Activated CD4-positive, alpha-beta T cell treated with anti-CD3 and anti-CD28 coated beads, Interleukin-2, Interleukin-6, amounts not matched to agents 100 ng/mL and 50 ng/mL, durations not matched to agents 16 hours and 8 hours (primary cell): ENCODE measurements around the gene MEDAG.
A peak's percentile ranks its signal among the peaks of the same experiment; 100 is the strongest.

Experiments used
- DNase-seq: peaks from one replicate; pipeline ENCODE4 v3.0.0-alpha.2; 2020

MEDAG gene

GRCh38 chr13:30905932-30906383 is at the start of gene MEDAG:
Gene MEDAG (plus strand): TSS chr13:30906271. CDS start chr13:30906516, 245 bp downstream.
- no peak for DNase-seq

DNA sequence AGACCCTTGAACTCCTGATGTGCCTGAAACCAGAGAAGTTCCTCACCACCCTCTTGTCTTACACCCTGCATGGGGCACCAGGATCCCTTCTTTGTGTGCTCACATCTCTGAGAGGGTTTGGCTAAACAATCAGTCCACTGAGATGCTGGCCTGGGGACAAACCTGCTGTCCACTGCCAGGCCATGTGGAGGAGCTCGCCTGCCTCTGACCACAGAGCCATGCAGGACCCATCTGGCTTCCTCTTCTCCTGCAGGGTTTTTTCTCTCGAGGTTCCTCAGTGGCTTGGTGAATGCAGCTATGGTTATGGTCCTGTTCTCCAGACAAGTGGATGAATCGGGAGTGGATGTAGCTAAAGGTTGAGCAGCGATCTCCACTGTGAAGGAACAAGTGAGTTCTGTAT is 49.1 kb upstream of the MEDAG start:
- no peak for DNase-seq

GRCh38 chr13:30857636-30858035 is 48.4 kb upstream of the MEDAG start:
- DNase-seq, result no peak

- DNase-seq, result no peak
Observed at GRCh38 chr13:30859326-30859725, 46.7 kb upstream of the MEDAG start.

DNA sequence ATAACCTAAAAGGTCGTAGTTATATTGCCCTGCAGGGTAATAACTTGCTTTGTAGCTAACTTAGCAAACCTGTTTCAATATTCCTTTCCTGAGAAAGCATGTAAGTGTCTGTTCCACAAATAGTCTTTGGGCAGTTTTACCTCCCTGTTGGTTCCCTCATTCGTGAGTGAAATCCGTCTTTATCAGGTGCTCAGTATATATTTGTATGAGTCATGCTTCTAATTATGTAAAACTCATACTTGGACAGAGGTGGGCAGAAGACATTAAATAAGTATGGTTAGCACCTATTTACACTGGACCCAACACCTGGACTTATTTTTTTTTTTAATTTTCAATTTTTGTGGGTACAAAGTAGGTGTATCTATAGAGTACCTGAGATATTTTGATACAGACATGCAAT is 44.9 kb upstream of the MEDAG start:
- DNase-seq, result no peak

- DNase-seq, result no peak
Observed at GRCh38 chr13:30861836-30862467, 44.1 kb upstream of the MEDAG start.

- DNase-seq, result no peak
Observed at GRCh38 chr13:30862707-30863106, 43.4 kb upstream of the MEDAG start.

DNA sequence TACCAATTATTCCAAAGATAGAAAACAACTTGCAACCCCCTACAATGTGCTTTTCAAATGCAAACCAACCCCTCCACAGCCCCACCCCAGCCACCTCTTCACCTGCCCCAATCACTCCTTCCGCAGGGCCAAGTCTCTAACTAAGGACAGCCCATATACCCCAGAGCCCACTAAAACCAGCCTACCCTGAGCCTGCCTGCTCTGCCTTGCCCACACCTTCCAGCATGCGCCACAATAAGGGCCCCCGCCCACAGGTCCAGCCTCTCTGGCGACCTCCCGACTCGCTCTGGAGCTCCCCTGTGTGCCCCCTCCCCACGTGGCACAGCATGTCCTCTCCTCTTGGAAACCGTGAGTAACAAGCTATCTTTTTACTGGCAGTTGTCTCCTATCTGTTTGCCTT is 42.8 kb upstream of the MEDAG start:
- DNase-seq, result no peak

GRCh38 chr13:30863796-30864195 is 42.3 kb upstream of the MEDAG start:
- DNase-seq, result no peak

DNA sequence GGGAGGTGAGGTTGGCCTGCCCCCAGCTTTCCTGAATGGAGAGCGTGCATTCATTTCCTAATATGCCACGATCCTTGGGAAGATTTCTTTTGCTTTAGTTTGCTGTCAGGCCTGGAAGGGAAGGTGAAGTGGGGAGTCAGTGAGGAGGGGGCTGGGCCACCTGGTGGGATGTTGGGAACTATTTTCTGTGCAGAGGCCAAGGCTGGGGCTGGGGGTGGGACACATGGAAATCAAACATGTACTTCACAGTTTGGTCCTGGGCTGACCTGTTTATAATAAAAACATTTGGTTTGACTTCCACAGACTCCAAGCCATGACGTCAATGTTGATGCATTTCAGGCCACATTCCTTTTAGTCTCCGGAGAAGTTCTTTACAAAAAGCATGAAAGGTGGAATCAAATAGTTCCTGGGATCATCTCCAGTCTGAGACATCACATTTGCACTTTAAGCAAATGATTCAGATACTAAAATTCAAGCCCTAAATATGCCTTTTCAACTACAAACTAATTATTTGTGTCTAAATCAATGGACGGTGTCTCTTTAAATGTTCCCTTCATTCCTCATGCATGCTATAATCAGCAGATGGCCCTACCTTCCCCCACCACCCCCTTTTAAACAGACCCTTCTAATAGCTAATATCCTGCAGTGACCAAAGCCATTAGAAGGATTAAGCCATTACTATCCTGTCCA is 41.5 kb upstream of the MEDAG start:
- DNase-seq, result no peak

GRCh38 chr13:30865123-30866049 is 40.7 kb upstream of the MEDAG start:
- peak; percentile 72 for DNase-seq

DNA sequence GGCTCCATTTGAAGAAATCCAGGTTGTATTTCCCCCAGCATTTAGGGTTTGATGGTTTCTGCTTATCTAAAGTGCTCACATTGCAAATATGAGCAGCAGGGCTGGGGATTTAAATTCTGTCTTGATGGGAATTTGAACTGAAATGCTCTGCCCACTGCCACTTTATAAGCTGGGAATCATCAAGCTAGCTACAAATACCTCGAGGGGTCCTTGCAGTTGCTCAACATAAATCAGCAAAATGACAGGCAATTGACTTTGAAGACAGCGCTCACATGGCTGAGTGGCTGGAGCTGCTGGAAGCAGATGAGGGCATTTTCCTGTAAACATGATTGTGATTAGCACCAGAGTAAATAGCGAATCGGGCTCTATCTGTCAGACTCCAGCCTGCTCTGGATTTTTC is 39.4 kb upstream of the MEDAG start:
- DNase-seq, result no peak

DNA sequence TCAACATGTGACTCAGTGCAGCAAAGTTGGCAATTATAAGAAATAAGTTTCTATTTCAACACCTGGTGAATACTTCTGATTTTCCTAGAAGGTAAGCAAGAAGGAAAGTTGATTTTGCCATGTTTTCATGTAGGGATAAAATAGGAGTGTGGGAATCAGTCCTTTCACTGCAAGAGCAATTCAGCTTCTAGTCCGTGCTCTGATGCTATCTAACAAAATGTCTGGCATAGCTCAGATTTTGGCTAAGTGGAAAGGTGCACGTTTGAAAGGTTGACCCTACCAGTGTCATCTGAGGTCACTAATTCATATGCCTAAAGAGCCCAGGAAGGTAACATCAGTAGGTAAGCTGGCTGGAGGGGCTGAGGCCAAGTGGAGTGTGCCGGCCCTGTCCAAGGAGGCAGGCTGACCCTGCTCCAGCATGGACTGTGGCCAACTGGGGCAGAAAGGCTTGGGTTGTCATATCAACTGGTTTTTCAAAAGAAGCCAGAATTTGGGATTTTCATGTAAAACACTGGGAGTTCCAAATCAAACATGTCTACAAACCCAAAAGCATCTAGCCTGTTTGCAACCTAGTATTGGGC is 38.9 kb upstream of the MEDAG start:
- no peak for DNase-seq

DNA sequence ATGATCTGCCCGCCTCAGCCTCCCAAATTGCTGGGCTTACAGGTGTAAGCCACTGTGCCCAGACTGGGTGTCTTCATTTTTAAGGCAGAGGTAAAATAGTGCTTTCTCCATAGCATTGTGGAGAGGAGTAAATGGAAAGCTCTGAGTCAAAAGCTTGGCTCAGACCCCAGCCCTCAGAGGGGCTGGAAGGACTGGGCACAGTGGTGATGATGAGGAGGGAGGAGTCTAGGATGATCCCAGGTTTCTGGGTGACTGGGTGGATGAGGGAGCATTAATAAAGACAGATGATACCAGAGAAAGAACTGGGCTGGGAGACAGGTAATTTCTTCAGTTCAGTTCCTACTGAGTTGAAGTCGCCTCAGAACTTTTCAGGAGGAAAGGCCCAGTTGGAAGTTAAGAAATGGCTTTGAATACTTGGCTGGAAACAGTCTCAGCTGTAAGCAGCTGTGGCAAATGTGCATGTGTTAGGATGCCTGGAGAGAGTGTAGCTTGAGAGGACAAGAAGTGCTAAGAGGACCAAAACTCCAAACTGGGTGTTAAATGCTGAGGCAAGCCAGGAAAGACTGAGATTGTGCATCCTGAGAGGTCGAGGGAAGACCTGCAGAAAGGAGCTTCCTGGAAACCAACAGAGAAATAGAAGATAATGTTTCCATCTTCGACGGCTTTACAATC is 37.1 kb upstream of the MEDAG start:
- DNase-seq, result no peak

DNA sequence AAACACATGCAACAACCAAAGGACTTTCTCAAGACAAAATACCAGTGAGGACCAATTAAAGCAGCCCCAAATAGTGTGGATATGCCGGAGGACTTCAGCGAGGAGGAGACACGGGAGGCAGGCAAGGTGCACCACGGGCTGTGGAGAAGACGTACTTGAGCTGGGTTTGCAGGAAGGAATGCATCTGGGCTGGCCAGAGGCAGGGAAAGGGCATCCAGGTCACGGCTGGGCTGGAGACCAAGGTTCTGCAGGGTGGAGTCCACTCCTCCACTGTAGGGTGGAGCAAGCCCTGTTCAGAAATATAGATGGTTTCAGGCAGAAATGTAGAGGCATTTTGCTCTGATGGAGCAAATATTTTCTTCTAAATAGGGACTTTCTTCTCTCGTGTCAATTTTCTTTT is 36.6 kb upstream of the MEDAG start:
- DNase-seq, result no peak

DNA sequence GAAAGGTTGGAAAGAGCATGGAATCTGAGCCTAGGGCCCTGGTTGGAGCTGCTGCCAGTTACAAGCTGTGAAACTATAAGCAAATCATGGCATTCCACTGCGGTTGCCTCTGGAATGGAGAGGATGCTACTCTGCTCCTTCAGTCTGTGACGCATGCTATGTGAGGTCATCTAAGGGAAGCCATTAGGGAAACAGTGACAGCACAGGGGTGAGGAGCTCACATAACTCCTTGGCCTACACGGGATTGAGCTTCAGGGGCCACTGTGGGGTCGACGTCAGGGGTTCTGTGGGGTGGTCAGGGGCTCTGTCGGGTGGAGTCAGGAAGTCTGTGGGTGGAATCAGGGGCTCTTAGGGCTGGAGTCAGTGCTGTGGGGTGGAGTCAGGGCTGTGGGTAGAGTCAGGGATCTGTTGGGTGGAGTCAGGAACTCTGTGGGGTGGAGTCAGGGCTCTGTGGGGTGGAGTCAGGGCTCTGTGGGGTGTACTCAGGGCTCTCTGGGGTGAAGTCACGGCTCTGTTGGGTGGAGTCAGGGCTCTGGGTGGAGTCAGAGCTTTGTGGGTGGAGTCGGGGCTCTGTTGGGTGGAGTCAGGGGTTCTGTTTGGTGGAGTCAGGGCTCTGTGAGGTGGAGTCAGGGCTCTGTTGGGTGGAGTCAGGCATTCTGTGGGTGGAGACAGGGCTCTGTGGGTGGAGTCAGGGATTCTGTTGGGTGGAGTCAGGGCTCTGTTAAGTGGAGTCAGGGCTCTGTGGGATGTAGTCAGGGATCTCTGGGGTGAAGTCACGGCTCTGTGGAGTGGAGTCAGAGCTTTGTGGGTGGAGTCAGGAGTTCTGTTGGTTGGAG is 35.8 kb upstream of the MEDAG start:
- peak; percentile 39 for DNase-seq

- no peak for DNase-seq
Observed at GRCh38 chr13:30870916-30871587, 35.0 kb upstream of the MEDAG start.

DNA sequence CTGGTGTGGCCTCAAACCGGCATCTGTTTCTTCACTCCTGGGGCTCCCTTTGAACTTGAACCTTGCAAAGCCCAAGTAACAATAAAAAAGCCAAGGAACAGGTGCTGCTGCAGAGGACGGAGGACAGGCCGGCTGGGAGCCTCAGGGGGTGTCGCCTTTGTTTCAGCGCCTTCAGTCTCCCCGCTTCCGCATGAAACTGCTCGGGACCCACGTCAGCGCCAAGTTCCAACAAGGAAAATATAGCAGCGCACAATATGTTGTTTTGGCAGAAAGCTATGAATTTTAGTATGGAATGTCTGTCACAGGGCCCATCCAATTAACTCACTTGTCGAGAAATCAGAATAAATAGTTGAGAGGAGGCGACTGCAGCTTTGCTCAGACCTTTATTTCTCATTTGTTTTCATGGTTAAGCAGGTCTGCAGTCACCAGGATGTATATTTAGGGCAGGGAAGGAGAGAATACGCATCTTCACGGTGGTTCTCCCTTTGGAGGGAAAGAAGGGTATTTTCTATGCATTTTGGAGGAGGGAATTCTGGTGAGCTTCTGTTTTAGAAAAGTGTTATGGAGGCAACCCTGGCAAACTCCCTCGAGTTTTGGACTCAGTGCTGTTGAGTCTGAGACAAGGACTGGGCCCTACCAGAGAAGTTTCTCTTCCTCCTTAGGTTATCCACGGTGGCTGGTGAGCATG is 34.3 kb upstream of the MEDAG start:
- DNase-seq, result no peak

GRCh38 chr13:30872276-30872594 is 33.8 kb upstream of the MEDAG start:
- DNase-seq, result no peak

DNA sequence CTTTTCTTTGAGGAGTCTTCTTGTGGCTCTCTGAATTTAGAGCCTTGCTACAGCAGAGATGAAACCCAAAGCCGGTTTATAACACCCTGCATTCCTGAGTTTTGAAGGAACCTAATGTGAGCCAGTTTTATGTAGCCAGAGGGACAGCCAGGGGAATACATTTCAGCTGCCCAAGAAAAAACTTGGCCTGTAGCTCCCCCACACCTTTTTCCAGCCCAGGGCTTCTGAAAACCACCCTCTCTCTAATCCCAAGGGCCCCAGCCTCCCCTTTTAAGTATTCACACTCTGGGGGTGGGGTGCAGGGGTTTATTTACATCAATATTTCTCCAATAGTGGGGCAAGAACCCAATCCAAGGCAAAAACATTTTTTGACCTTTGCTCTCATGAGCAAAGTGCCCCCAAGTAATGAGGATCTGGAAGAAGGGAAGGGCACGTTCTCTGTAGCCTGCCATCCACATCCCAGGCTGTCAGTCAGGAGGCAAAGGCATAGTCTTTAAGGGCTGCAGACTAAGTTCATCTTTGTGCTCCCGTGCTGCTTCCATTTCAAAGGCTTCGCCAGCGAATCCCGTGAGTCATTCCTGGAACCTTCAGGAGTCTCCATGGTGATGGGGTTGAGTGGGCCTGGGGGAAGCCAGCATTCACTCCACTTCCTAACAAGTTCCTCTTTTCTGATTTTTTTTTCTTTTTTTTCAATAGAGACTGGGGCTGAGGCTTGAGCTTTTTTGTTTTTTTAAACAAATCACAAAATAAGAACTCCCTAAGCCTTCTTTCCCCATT is 33.2 kb upstream of the MEDAG start:
- no peak for DNase-seq
